Measurements from ENCODE around the gene PFKFB1.

DNA sequence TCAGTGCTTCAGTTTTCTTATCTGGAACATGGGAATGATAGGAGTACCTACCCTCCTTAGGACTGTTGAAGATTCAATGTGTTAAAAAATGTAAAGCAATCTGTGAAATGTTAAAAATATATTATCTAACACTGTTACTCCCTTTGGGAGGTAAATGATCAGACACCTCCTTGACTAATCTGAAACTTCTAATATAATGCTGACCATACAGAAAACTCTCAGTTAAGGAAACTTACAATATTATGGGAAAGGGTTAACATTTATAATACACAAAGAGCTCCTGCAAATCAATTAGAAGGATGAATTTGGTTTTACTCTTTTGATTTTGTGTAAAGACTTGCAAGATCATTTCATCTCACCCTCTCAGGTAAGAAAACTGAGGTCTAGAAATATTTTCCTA, 1.6 kb upstream of the PFKFB1 start:
- TF ChIP-seq, protein P1, sequence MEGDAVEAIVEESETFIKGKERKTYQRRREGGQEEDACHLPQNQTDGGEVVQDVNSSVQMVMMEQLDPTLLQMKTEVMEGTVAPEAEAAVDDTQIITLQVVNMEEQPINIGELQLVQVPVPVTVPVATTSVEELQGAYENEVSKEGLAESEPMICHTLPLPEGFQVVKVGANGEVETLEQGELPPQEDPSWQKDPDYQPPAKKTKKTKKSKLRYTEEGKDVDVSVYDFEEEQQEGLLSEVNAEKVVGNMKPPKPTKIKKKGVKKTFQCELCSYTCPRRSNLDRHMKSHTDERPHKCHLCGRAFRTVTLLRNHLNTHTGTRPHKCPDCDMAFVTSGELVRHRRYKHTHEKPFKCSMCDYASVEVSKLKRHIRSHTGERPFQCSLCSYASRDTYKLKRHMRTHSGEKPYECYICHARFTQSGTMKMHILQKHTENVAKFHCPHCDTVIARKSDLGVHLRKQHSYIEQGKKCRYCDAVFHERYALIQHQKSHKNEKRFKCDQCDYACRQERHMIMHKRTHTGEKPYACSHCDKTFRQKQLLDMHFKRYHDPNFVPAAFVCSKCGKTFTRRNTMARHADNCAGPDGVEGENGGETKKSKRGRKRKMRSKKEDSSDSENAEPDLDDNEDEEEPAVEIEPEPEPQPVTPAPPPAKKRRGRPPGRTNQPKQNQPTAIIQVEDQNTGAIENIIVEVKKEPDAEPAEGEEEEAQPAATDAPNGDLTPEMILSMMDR (conservative IDR thresholded peaks at IDR 0.05; ENCODE audit: low read depth, low read length): no peak
- TF ChIP-seq EZH2 (IDR thresholded peaks at IDR 0.05; ENCODE audit: borderline replicate concordance, low read depth, low read length, poor library complexity, severe bottlenecking): no peak
